ACHN (cell line): ENCODE data around the gene GJB1.

Source experiments
- DNase-seq: peaks from one replicate; pipeline ENCODE4 v3.0.0-alpha.2; 2015
- in situ Hi-C: cut with HindIII; loops from 2 replicates; pipeline ENCODE4 v1.10.0; 2017; ENCODE audit warnings: low sequenced_read_pairs, low pct_ligation_motif_present, low pct_unique_long_range_greater_than_20kb

The GJB1 gene

DNA sequence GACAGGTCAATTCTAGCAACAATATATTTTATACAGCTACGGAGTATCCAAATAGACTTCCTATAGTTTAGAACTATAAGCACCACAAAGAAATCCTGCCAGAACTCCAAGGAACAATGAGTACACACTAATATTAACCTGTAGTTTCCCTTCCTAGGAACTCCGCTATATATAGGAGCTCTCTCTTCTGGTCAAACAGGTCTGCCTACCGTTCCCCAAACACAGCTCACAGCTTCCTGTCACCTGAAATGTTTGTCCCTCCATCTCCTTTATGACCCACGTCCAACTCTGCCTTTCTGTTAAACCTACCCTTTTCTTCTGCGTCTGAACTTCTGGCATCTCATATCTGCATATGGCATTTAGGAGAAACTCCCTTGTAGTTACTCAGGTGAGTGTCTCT is 10.5 kb upstream of the GJB1 start:
- no peak for DNase-seq
- in situ Hi-C loops = no loop called here

DNA sequence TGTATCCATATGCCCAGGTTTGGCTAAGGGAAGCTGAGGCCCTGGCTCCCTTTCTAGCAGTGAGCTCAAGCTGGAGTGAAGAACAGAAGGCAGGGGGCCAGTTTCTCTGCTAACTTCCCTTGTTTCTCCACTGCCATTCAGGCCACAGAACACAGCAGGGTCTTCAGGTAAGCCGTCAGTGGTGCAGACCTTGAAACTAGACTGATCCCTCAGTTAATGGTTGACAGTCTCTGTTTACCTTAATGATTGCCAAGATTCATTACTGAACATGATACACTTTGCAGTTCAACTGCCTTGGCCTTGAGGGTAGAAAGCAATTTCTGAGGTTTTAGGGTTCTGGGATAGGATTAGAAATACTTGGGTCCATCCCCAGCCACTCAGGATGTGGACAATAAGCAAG is 8.9 kb upstream of the GJB1 start:
- no peak for DNase-seq
- in situ Hi-C loops = no loop called here

DNA sequence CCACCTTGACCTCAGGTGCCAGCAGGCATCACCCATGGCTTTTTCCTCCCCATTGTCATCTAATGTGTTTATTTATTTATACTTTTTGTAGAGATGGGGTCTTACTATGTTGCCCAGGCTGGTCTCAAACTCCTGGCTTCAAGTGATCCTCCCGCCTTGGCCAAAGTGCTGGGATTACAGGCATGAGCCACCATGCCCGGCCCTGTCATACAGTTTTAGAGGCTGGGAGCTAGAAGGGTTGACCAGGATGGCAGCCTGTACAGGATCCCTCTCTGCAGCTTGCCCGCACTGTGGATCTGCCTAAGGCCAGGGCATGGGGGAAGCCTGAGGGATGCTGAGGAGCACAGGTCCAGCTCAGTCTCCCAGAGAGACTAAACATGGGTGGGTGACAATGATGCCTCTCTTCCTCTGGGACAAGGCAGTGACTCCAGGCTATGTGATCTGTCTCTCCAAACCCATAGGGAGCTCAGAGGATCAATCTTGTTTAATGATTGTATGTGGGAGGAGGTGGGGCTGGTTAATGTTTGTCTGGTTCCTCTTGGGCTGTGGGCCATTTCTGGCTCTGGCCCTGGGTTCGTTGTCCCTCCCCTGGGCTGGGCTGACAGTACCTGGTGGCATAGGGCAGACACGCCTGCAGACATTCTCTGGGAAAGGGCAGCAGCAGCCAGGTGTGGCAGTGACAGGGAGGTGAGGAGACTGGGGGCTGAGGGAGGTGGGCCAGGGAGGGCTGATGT is 8.3 kb upstream of the GJB1 start:
- in situ Hi-C loops = no loop called here
- no peak for DNase-seq

DNA sequence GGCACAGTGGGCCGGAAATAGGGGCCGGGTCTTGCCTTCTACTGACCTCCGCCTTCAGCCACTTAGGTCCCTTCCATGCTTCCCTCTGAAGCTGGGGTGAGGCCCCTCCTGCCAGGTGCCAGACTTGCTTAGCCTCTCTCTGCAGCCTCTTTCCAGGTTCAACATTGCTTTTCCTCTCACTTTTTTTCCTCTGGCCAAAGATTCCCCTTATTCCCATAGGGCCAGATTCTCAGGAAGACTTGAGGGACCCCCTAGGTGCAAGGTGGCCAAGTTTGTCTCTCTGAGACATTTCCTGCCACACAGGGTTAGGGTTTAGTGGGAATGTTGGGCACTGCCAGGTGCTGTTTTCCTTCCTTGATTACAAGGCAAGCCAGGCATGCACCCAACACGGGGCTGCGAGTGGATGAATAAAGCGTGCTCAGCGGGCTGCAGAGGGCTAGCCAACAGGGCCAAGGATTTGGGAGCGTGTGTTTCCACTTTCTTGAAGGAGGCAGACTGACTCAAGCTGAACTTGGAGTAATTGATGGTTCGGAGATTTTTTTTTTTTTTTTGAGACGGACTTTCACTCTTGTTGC is 7.6 kb upstream of the GJB1 start:
- in situ Hi-C loops = no loop called here
- DNase-seq = no peak

DNA sequence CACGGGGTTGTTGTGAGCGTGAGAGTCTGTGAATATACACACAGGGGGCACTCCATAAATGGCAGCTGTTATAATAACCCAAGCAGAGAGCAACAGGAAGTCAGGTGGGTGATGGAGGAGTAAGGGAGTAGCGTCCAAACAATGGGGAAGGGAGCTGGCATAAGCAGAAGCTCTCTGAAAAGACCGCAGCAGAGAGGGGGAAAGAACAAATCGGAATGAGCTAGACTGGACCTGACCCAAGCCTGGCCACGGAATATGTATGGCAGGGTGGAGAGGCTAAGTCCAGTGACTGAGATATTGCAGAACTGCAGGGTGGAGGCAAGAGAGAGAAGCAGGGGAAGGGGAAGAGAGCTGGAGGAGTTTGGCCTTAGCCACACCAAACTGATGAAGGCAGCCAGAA is 6.5 kb upstream of the GJB1 start:
- in situ Hi-C loops = no loop called here
- no peak for DNase-seq

DNA sequence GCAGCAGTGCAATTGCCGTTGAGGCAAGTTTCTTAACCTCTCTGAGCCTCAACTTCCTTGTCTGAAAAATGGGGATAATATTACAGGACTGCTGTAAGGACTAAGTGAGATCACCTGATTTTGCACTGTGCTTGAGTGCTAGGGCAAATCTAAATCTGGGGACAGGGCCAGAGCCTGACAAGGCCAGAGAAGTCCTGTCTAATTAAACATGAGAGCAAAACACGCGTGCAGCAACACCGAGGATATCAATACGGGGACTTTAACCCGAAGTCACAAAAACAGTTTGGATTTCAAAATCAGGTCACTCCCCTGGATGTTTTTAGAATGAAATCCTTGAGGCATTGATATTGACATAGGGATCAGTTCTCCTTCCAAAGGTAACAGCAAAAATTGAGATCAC is 5.7 kb upstream of the GJB1 start:
- in situ Hi-C loops = no loop called here
- no peak for DNase-seq

DNA sequence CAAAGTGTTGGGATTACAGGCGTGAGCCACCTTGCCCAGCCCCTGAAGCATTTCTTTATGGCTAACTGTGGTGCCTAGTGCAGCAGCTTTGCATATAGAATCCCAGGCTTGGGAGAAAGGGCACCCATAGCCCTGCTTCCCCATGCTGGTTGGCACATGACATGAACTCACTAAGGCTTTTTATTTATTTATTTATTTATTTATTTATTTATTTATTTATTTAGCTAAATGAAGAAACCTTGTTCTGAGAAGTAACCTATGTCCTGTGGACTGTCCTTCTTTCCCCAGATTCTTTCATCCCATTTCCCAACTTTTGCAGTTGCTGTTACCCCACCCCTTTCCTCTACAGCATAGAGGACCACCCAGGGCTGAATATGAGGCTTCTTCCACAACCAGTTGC is 1.9 kb upstream of the GJB1 start:
- in situ Hi-C loops = no loop called here
- no peak for DNase-seq

DNA sequence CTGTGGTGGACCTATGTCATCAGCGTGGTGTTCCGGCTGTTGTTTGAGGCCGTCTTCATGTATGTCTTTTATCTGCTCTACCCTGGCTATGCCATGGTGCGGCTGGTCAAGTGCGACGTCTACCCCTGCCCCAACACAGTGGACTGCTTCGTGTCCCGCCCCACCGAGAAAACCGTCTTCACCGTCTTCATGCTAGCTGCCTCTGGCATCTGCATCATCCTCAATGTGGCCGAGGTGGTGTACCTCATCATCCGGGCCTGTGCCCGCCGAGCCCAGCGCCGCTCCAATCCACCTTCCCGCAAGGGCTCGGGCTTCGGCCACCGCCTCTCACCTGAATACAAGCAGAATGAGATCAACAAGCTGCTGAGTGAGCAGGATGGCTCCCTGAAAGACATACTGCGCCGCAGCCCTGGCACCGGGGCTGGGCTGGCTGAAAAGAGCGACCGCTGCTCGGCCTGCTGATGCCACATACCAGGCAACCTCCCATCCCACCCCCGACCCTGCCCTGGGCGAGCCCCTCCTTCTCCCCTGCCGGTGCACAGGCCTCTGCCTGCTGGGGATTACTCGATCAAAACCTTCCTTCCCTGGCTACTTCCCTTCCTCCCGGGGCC is 1.2 kb downstream of the GJB1 start:
- no peak for DNase-seq
- in situ Hi-C loops = no loop called here

DNA sequence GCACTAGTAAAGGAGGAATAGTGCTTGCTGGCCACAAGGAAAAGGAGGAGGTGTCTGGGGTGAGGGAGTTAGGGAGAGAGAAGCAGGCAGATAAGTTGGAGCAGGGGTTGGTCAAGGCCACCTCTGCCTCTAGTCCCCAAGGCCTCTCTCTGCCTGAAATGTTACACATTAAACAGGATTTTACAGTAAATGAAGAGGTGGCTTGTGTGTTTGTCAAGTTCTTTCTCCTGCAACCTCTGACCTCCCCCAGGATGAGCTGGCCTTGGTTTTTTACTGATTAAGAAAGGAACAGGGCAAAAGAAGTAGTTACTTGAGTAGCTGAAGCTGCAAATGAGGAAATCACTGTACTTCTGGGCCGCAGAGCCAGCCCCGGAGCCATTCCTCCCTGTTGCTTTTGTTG is 2.0 kb downstream of the GJB1 start:
- DNase-seq = no peak
- in situ Hi-C loops = no loop called here

DNA sequence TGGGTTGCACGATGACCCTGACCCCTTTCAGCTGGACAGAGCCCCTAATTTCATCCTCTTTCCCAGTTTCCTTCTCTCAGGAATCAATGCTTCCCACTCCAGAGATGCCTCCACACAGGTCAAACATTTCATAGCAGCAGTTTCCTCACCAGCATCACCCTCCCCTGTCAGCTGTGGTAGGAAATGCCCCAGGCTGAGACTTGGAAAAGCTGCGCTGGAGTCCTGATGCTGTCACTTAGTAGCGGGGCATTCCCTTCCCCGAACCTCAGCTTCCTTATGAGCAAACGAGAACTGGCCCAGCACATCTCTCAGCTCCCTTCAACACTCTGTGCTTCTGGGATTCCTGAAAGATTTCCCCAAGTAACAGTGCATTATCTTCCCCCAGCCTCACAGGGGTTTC is 2.7 kb downstream of the GJB1 start:
- DNase-seq = no peak
- in situ Hi-C loops = no loop called here

DNA sequence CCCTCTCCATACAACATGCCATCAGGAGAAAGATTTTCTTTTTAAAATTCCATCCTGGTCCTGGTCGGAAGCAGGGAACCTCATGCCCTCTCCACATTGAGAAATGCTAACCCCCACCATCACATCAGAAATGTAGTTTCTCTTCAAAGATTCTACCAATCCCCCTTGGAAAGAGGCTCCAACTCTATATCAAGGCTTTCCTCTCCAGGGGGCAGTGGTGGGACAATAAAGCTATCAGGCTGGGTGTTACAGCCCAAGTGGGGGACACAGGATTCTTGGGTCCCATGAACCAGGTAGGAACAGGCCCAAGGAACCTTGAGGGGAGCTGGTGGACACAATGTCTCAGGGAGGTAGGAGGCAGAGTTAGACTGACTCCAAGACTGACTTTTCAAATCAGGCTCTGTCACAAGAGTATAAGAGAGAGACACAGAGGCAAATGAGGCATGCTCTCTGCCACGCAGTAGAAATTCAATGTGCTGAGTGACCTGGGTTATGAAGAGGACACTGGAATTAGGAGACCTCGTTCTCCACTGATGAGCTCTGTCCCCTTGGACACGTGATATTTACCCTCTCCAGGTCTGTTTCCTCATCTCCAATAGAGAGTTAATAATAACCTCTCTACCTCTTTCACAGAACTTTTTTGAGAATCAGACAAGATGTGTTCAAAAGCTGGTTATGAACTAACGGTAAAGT is 4.5 kb downstream of the GJB1 start:
- in situ Hi-C loops = no loop called here
- DNase-seq = no peak

DNA sequence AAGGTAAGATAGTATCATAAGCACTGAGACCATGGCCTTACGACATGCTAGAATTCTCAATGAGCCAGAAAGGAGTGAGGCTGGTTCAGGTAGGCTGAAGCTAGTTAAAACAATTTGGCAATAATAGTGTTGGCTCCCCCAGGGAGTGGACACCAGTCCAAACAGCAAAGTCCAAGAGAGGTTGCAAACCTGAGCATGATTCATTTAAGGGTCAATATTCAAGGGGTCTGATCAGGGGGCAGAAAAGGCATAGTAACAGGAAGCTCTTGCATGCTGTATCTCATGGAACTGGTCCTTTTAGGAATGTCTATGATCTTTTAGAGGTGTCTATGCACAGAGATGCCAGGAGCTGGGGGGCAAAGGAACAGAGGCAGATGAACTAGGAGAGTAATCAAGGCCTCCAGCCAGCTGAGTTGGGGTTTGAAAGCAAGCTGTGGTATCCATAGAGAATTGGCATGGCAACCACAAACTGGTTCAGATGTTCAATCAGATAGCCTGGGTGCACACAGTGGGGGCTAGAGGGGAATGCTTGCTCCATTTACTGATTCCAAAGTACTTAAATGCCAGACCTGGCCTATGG is 5.1 kb downstream of the GJB1 start:
- no peak for DNase-seq
- in situ Hi-C loops = no loop called here

DNA sequence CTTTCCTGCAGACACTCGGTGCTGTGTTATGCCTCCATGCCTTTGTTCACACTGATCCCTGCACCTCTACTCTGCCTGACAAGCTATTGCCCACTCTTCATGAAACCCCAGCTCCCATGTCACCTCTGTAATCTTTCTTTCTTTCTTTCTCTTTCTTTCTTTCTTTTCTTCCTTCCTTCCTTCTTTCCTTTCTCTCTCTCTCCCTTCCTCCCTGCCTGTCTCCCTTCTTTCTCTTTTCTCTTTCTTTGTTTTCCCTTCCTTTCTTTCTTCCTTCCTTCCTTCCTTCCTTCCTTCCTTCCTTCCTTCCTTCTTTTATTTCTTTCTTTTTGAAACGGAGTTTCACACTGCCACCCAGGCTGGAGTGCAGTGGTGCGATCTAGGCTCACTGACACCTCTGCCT is 12.5 kb downstream of the GJB1 start:
- in situ Hi-C loops = no loop called here
- no peak for DNase-seq

DNA sequence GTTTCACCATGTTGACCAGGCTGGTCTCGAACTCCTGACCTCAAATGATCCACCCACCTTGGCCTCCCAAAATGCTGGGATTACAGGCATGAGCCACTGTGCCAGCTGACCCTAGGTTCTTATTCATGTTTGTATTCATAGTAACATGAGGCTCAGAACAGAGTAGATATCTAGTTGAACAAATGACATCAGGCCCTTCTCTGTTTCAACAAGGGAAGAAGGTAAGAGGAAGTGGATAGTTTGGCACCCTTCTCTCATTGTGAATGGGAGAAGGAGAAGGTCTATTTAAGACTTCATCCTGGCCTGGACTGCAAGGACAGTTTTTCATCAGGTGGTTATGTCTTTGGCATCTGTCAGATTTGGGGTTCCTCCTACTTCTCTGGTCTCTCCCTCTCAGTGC is 13.8 kb downstream of the GJB1 start:
- no peak for DNase-seq
- in situ Hi-C loops = no loop called here

DNA sequence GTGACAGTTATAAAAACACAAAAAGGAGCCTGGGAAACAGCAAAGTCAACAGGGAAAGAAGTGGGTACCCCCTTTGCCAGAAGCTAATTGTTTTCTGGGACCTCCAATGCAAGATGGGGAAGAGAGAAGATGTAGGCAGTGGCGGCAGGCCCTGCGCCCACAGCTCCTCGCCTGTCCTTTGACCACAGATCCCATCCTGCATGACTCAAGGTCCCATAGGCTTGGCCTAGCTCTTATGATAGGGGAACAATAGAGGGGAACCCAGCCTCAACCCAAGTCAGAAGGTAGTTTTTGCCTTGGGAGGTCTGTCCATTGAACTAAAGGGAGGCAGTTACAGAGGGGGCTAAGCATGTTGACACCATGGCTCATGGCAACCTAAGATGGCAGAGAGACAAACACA is 16.8 kb downstream of the GJB1 start:
- no peak for DNase-seq
- in situ Hi-C loops = no loop called here

DNA sequence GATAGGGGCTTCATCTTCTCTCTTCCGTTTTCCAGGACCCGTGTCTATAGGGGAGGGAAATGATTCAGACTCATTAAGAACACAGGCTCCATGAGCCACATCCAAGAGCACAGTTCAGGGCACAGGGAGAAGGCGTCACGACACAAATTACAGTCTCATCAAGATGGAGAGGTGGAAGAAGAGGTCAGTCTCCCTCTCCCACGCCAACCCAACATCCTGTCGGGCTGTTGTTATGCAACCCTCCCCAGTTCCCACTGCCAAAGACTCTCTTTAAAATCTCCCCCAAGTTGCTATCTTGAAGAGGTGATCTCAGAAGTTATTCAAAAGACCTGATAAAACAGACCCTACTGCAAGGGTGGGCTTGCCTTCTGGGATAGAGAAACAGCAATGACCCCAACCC is 18.3 kb downstream of the GJB1 start:
- no peak for DNase-seq

DNA sequence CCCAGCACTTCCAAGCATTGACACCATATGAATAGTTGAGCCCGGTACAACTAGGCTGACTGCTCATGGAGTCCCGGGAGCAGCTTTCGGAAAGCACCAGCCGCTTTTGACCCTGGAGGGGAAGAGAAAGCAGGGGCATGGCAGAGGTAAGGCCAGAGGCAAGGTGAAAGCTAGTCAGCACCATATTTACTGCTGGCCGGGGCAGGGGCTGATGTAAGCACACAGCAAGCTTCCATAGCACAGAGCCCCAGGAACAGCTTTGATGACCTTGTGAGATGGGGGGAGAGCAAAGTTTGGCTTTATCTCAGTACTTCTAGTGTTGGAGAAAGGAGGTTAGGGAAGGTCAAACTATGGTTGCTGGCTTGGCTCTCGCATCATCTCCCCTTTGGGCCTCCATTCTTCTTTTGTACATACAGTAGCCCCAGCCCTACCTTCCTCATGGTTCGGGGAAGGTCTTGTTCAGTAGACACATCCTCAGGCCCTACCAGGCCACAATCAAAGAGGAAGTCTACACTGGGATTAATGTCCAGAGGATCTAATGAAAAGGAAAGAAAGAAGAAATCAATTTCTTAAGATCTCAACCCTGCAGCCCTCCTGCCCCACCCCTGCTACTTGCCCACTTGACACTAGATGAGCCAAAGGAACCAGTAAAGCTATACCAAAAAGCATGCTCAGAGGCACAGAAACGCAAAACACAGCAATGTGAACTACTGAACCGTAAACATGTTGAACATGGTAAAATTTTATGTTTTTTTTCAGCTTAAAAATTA is 21.5 kb downstream of the GJB1 start:
- DNase-seq = no peak
- in situ Hi-C loops = no loop called here

More for the DNA sequence above, 18.3 kb downstream of the GJB1 start:
- in situ Hi-C loops = no loop called here

DNA sequence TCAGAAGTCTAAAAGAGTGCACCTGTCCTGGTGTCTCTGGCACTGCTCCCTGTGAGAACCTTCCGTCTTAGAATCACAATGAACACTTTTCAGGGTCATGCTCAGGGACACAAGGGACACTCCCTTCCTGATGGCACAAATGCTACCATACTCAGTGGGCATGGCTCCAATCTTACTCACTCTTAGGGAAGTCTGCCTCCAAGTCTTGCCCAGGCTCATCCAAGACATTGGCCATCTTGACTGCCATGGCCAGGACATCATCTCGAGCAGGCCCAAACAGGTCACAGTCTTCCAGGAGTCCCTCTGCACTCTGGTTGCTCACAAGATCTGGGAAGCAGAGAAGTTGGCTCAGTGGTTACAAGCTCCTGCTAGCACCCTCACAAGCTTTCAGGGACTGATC is 22.1 kb downstream of the GJB1 start:
- in situ Hi-C loops = no loop called here
- DNase-seq = no peak

DNA sequence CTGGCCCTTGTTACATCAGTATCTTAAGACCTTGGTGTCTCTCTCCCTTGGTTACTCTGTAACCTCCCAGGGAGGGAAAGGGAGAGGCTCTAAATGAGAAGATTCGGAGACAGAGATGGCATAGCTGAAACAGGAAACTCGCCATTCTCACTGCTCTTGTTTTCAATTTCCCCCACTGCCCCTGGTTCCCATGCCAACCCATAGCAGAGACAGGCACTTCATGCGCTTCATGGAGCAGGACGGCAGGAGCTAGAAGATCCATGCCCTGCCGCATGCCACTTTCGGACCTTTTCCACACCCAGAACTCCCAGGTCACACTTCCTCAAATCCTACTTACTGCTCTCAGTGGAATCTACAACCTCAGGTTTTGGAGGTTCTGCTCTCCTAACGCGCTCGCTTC is 27.8 kb downstream of the GJB1 start:
- in situ Hi-C loops = no loop called here
- DNase-seq = no peak
